SK-N-SH (cell line): Measurements from ENCODE around the gene MACIR. TPM values are rescaled to one million over a fixed set of nuclear protein-coding genes. Genes with fewer than 3 reads are reported as not detected.

Experiments
- CTCF ChIA-PET: fragments of 300-600, 350-600 bp; formaldehyde crosslinking; extraction: SDS; loops from one replicate; lab custom pipeline; 2021; lab: Yijun Ruan, JAX
- POLR2A ChIA-PET: fragments of 350-600 bp; sonication (Branson Sonifier 250); formaldehyde crosslinking; extraction: SDS; loops from one replicate; lab custom pipeline; 2020; ENCODE audit warnings: antibody characterized with exemption, inconsistent platforms; lab: Yijun Ruan, JAX
- DNase-seq: peaks from one replicate; pipeline ENCODE4 v3.0.0; 2012
- H2AFZ ChIP-seq: fragments of 200-600 bp; sonication (generic); 2 replicates; pipeline ENCODE4 v1.8.1; 2016; ENCODE audit warnings: antibody characterized with exemption, mild to moderate bottlenecking, low read depth
- H3F3A ChIP-seq: fragments of 200-600 bp; sonication (generic); replicated peaks from 2 replicates; pipeline ENCODE3; 2016; ENCODE audit warnings: antibody characterized with exemption, mild to moderate bottlenecking; ENCODE audit not compliant: insufficient read depth
- H3K27ac ChIP-seq, 2 experiments: fragments of 200-500 bp in 1 of 2; fragments of 200-600 bp in 1 of 2; sonication (Bioruptor generic) in 1 of 2; sonication (generic), shearing (Covaris generic) in 1 of 2; 2 replicates each; pipeline versions ENCODE4 v1.5.1 to v1.6.1; 2014 to 2016; ENCODE audit warnings: low read depth in 2 of 2, inconsistent platforms in 1 of 2, low read length in 1 of 2, mild to moderate bottlenecking in 1 of 2, mixed read lengths in 1 of 2
- H3K27me3 ChIP-seq: fragments of 200-600 bp; sonication (generic), shearing (Covaris generic); 2 replicates; pipeline ENCODE4 v1.6.1; 2016; ENCODE audit warnings: mixed run types; ENCODE audit not compliant: insufficient read depth
- H3K36me3 ChIP-seq, 2 experiments: fragments of 200-500 bp in 1 of 2; fragments of 200-600 bp in 1 of 2; sonication (Bioruptor generic) in 1 of 2; sonication (generic) in 1 of 2; replicated peaks in 1 of 2; 2 replicates each; pipeline versions ENCODE3 to v1.5.1; 2014 to 2016; ENCODE audit warnings: low read length in 1 of 2, mild to moderate bottlenecking in 1 of 2; ENCODE audit not compliant: insufficient read depth in 2 of 2, control insufficient read depth in 1 of 2
- H3K4me1 ChIP-seq, 2 experiments: fragments of 200-500 bp in 1 of 2; fragments of 200-600 bp in 1 of 2; sonication (Bioruptor generic) in 1 of 2; sonication (generic), shearing (Covaris generic) in 1 of 2; 2 replicates each; pipeline versions ENCODE4 v1.5.1 to v1.6.1; 2014 to 2016; ENCODE audit warnings: low read depth in 1 of 2, low read length in 1 of 2, mixed run types in 1 of 2; ENCODE audit not compliant: insufficient read depth in 2 of 2, control insufficient read depth in 1 of 2
- H3K4me2 ChIP-seq: fragments of 200-600 bp; sonication (generic), shearing (Covaris generic); 2 replicates; pipeline ENCODE4 v1.6.1; 2017; ENCODE audit warnings: mixed run types
- H3K4me3 ChIP-seq, 2 experiments: fragments of 200-500 bp in 1 of 2; fragments of 200-600 bp in 1 of 2; sonication (Bioruptor generic) in 1 of 2; sonication (generic), shearing (Covaris generic) in 1 of 2; 2 replicates each; pipeline versions ENCODE4 v1.5.1 to v1.8.1; 2014 to 2016; ENCODE audit warnings: low read depth in 2 of 2, inconsistent platforms in 1 of 2, low read length in 1 of 2, mild to moderate bottlenecking in 1 of 2, mixed read lengths in 1 of 2, moderate library complexity in 1 of 2
- H3K79me2 ChIP-seq: fragments of 200-600 bp; sonication (generic); 2 replicates; pipeline ENCODE4 v1.8.1; 2017; ENCODE audit warnings: mild to moderate bottlenecking; ENCODE audit not compliant: insufficient read depth
- H3K9ac ChIP-seq: fragments of 200-600 bp; sonication (generic); 2 replicates; pipeline ENCODE4 v1.6.1; 2017; ENCODE audit warnings: mixed run types
- H3K9me2 ChIP-seq: fragments of 200-600 bp; sonication (generic); 2 replicates; pipeline ENCODE4 v1.6.1; 2017; ENCODE audit warnings: mixed run types
- H3K9me3 ChIP-seq: fragments of 200-600 bp; sonication (generic); 2 replicates; pipeline ENCODE4 v1.6.1; 2017; ENCODE audit warnings: mixed run types, mild to moderate bottlenecking, moderate library complexity
- H4K20me1 ChIP-seq: fragments of 200-600 bp; sonication (generic); 2 replicates; pipeline ENCODE4 v1.6.1; 2017; ENCODE audit warnings: mild to moderate bottlenecking, mixed run types; ENCODE audit not compliant: insufficient read depth
- EP300 ChIP-seq, 2 experiments: IDR thresholded peaks; 2 replicates each; pipeline versions ENCODE4 v1.4.0 to v1.6.1; 2012; ENCODE audit warnings: borderline replicate concordance in 1 of 2, low read depth in 1 of 2, low read length in 1 of 2
- EZH2phosphoT487 ChIP-seq: fragments of 200-600 bp; sonication (generic); IDR thresholded peaks from 2 replicates; pipeline ENCODE4 v1.6.1; 2017; ENCODE audit warnings: low read depth, mixed run types, mild to moderate bottlenecking, antibody characterized with exemption, moderate library complexity, borderline replicate concordance
- FOSL2 ChIP-seq: IDR thresholded peaks from 2 replicates; pipeline ENCODE4 v1.4.0; 2012; ENCODE audit warnings: low read depth, mild to moderate bottlenecking, moderate library complexity, borderline replicate concordance
- FOXJ3 ChIP-seq: sonication (generic); formaldehyde crosslinking; IDR thresholded peaks from 2 replicates; pipeline ENCODE4 v1.5.1; 2020; ENCODE audit warnings: mild to moderate bottlenecking, missing genetic modification reagents
- FOXM1 ChIP-seq: IDR thresholded peaks from 2 replicates; pipeline ENCODE4 v1.4.0; 2012; ENCODE audit warnings: low read depth, mild to moderate bottlenecking
- GATA2 ChIP-seq: sonication (generic); formaldehyde crosslinking; IDR thresholded peaks from 2 replicates; pipeline ENCODE4 v1.5.0; 2020; ENCODE audit warnings: mild to moderate bottlenecking, missing genetic modification reagents
- MAX ChIP-seq: IDR thresholded peaks from 2 replicates; pipeline ENCODE4 v1.4.0; 2012; ENCODE audit warnings: low read depth
- MEF2A ChIP-seq: IDR thresholded peaks from 2 replicates; pipeline ENCODE4 v1.4.0; 2012; ENCODE audit warnings: low read depth, borderline replicate concordance
- MXI1 ChIP-seq: IDR thresholded peaks from 2 replicates; pipeline ENCODE4 v1.6.1; 2012; ENCODE audit warnings: mild to moderate bottlenecking, low read depth, low read length, improper control_type of control experiment
- NRF1 ChIP-seq: IDR thresholded peaks from 2 replicates; pipeline ENCODE4 v1.6.1; 2012; ENCODE audit warnings: low read depth, mild to moderate bottlenecking, low read length
- PBX3 ChIP-seq: IDR thresholded peaks from 2 replicates; pipeline ENCODE4; 2012
- RFX5 ChIP-seq: IDR thresholded peaks from 2 replicates; pipeline ENCODE4 v1.6.1; 2012; ENCODE audit warnings: mild to moderate bottlenecking, improper control_type of control experiment, low read length
- SIN3A ChIP-seq: IDR thresholded peaks from 2 replicates; pipeline ENCODE4 v1.6.1; 2012; ENCODE audit warnings: low read depth, mild to moderate bottlenecking, low read length, moderate library complexity, borderline replicate concordance
- TCF12 ChIP-seq: IDR thresholded peaks from 2 replicates; pipeline ENCODE4 v1.4.0; 2012
- TEAD4 ChIP-seq: IDR thresholded peaks from 2 replicates; pipeline ENCODE4 v1.4.0; 2012; ENCODE audit warnings: mild to moderate bottlenecking, borderline replicate concordance; ENCODE audit not compliant: insufficient read depth
- USF2 ChIP-seq: fragments of 150-350 bp; IDR thresholded peaks from 2 replicates; pipeline ENCODE4 v1.6.1; 2017; ENCODE audit warnings: antibody characterized with exemption, low read length, low read depth, borderline replicate concordance
- YY1 ChIP-seq: IDR thresholded peaks from 2 replicates; pipeline ENCODE4 v1.4.0; 2012; ENCODE audit warnings: low read depth, mild to moderate bottlenecking
- ZBTB33 ChIP-seq: IDR thresholded peaks from 2 replicates; pipeline ENCODE4 v1.4.0; 2012; ENCODE audit warnings: low read depth, borderline replicate concordance
- WGBS: methylation state at CpG from one replicate; pipeline ENCODE4 v1.1.6; 2017; ENCODE audit warnings: low lambda C conversion rate; 5-methylcytosine and 5-hydroxymethylcytosine counted together
- polyA plus RNA-seq, 3 experiments: library from polyadenylated mRNA; depleted of rRNA; stranded (reverse); fragments of >200 nt; gene quantifications; 2 replicates each; pipeline ENCODE4 v1.2.3, GENCODE V29; 2012

The MACIR gene
- polyA plus RNA-seq, 1 of the 3 experiments (the other 2 are of a cell fraction): 24.7 TPM

GRCh38 chr5:103308774-103309173, 50.2 kb downstream of the MACIR start:
- 71% methylated on average over 3 of the region's 3 CpGs for WGBS
- POLR2A ChIA-PET: no interaction called here
- no peak overlapping the region for H2AFZ ChIP-seq

More at GRCh38 chr5:103308774-103309173, 50.2 kb downstream of the MACIR start:
- Histone ChIP-seq H3K4me1 (no peaks in the 10 kb centered on the region), H3K9ac (no peak overlapping the region), H3K36me3 (no peaks in the 10 kb centered on the region), H4K20me1 (no peaks in the 10 kb centered on the region), H3K79me2 (no peaks in the 10 kb centered on the region), H3F3A (no peaks in the 10 kb centered on the region), H3K4me2 (no peak overlapping the region), H3K9me3 (no peaks in the 10 kb centered on the region), H3K4me3 (no peak overlapping the region), H3K27me3 (no peaks in the 10 kb centered on the region), H3K9me2 (no peaks in the 10 kb centered on the region), H3K27ac (no peak overlapping the region)
- CTCF ChIA-PET: no interaction called here
- no peak for TF ChIP-seq TCF12
- TF ChIP-seq EP300 (IDR thresholded peaks at IDR 0.05; ENCODE audit: borderline replicate concordance in 1 of 2, low read depth in 1 of 2, low read length in 1 of 2): no peak
- TF ChIP-seq NRF1: no peak
- no peak for TF ChIP-seq MXI1
- TF ChIP-seq GATA2 (CRISPR knock-in tag): no peak
- no peak for TF ChIP-seq EZH2phosphoT487
- no peak for TF ChIP-seq USF2
- no peak for TF ChIP-seq FOXM1
- no peak for TF ChIP-seq SIN3A
- TF ChIP-seq YY1: no peak
- no peak for TF ChIP-seq FOXJ3 (CRISPR knock-in tag)
- no peak for TF ChIP-seq RFX5
- no peak for TF ChIP-seq PBX3
- TF ChIP-seq ZBTB33: no peak
- no peak for TF ChIP-seq MAX
- no peak for TF ChIP-seq FOSL2
- TF ChIP-seq TEAD4: no peak
- TF ChIP-seq MEF2A: no peak
- no peak for DNase-seq
